HEK293 (cell line): ENCODE measurements around the gene ITPKB.

ENCODE experiments used
- CTCF ChIP-seq: fragments of 450-650 bp; formaldehyde crosslinking; IDR thresholded peaks from 2 replicates; pipeline ENCODE4 v1.5.1; 2016; ENCODE audit warnings: missing biosample characterization, missing genetic modification characterization
- ZFP3 ChIP-seq: fragments of 450-650 bp; formaldehyde crosslinking; IDR thresholded peaks from 2 replicates; pipeline ENCODE4 v1.5.1; 2016; ENCODE audit warnings: low read depth, missing biosample characterization, missing genetic modification characterization
- ZNF155 ChIP-seq: fragments of 450-650 bp; formaldehyde crosslinking; IDR thresholded peaks from 2 replicates; pipeline ENCODE4 v1.5.1; 2016; ENCODE audit warnings: missing biosample characterization, missing genetic modification characterization
- ZNF274 ChIP-seq, 2 experiments: fragments of 200-500 bp in 1 of 2; fragments of 450-650 bp in 1 of 2; sonication (Bioruptor generic) in 1 of 2; formaldehyde crosslinking in 1 of 2; IDR thresholded peaks; 2 replicates each; pipeline versions ENCODE4 v1.5.1 to v1.6.1; 2014 to 2016; ENCODE audit warnings: borderline replicate concordance in 1 of 2, inconsistent platforms in 1 of 2, low read length in 1 of 2, missing biosample characterization in 1 of 2, missing genetic modification characterization in 1 of 2
- ZNF302 ChIP-seq: fragments of 450-650 bp; formaldehyde crosslinking; IDR thresholded peaks from 2 replicates; pipeline ENCODE4 v1.5.1; 2016; ENCODE audit warnings: missing biosample characterization, missing genetic modification characterization, low read depth
- ZNF391 ChIP-seq: fragments of 450-650 bp; formaldehyde crosslinking; IDR thresholded peaks from 2 replicates; pipeline ENCODE4 v1.5.1; 2016; ENCODE audit warnings: low read depth, missing biosample characterization, missing genetic modification characterization, borderline replicate concordance
- ZNF449 ChIP-seq: fragments of 450-650 bp; formaldehyde crosslinking; IDR thresholded peaks from 2 replicates; pipeline ENCODE4 v1.5.1; 2017; ENCODE audit warnings: missing biosample characterization, mild to moderate bottlenecking, missing genetic modification characterization, moderate library complexity
- ZNF510 ChIP-seq: fragments of 450-650 bp; formaldehyde crosslinking; IDR thresholded peaks from 2 replicates; pipeline ENCODE4 v1.5.1; 2018; ENCODE audit warnings: mild to moderate bottlenecking, missing genetic modification characterization, missing biosample characterization; ENCODE audit not compliant: insufficient replicate concordance
- ZNF76 ChIP-seq: fragments of 450-650 bp; formaldehyde crosslinking; IDR thresholded peaks from 2 replicates; pipeline ENCODE4; 2016; ENCODE audit warnings: low read depth, missing biosample characterization, missing genetic modification characterization, borderline replicate concordance
- ZNF777 ChIP-seq: fragments of 450-650 bp; formaldehyde crosslinking; IDR thresholded peaks from 2 replicates; pipeline ENCODE4 v1.5.1; 2017; ENCODE audit warnings: missing biosample characterization, missing genetic modification characterization, borderline replicate concordance
- TF ChIP-seq, protein P1 (sequence below): fragments of 450-650 bp; formaldehyde crosslinking; IDR thresholded peaks from 2 replicates; pipeline ENCODE4 v1.5.1; 2016; ENCODE audit warnings: missing biosample characterization, missing genetic modification characterization
- TF ChIP-seq, protein P2 (sequence below): fragments of 450-650 bp; formaldehyde crosslinking; IDR thresholded peaks from 2 replicates; pipeline ENCODE4 v1.5.1; 2016; ENCODE audit warnings: missing biosample characterization, missing genetic modification characterization
- TF ChIP-seq, protein P3 (sequence below): fragments of 450-650 bp; formaldehyde crosslinking; IDR thresholded peaks from 2 replicates; pipeline ENCODE4 v1.5.1; 2016; ENCODE audit warnings: missing biosample characterization, missing genetic modification characterization
- TF ChIP-seq, protein P4 (sequence below): fragments of 450-650 bp; formaldehyde crosslinking; IDR thresholded peaks from 2 replicates; pipeline ENCODE4 v1.5.1; 2016; ENCODE audit warnings: missing biosample characterization, missing genetic modification characterization, low read depth

GRCh38 chr1:226632922-226633351 lies 106.1 kb downstream of the ITPKB start:
- TF ChIP-seq ZNF155 (tag by site-specific recombination): no peak
- no peak for TF ChIP-seq CTCF (tag by site-specific recombination)
- no peak for TF ChIP-seq ZNF449 (tag by site-specific recombination)
- TF ChIP-seq, protein P1, sequence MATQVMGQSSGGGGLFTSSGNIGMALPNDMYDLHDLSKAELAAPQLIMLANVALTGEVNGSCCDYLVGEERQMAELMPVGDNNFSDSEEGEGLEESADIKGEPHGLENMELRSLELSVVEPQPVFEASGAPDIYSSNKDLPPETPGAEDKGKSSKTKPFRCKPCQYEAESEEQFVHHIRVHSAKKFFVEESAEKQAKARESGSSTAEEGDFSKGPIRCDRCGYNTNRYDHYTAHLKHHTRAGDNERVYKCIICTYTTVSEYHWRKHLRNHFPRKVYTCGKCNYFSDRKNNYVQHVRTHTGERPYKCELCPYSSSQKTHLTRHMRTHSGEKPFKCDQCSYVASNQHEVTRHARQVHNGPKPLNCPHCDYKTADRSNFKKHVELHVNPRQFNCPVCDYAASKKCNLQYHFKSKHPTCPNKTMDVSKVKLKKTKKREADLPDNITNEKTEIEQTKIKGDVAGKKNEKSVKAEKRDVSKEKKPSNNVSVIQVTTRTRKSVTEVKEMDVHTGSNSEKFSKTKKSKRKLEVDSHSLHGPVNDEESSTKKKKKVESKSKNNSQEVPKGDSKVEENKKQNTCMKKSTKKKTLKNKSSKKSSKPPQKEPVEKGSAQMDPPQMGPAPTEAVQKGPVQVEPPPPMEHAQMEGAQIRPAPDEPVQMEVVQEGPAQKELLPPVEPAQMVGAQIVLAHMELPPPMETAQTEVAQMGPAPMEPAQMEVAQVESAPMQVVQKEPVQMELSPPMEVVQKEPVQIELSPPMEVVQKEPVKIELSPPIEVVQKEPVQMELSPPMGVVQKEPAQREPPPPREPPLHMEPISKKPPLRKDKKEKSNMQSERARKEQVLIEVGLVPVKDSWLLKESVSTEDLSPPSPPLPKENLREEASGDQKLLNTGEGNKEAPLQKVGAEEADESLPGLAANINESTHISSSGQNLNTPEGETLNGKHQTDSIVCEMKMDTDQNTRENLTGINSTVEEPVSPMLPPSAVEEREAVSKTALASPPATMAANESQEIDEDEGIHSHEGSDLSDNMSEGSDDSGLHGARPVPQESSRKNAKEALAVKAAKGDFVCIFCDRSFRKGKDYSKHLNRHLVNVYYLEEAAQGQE: no peak
- TF ChIP-seq ZFP3 (tag by site-specific recombination): no peak
- TF ChIP-seq ZNF76 (tag by site-specific recombination): no peak
- TF ChIP-seq ZNF274 (IDR thresholded peaks at IDR 0.05; ENCODE audit: low read length): no peak
- no peak for TF ChIP-seq ZNF274 (tag by site-specific recombination; IDR thresholded peaks at IDR 0.05; ENCODE audit: borderline replicate concordance)
- TF ChIP-seq, protein P2, sequence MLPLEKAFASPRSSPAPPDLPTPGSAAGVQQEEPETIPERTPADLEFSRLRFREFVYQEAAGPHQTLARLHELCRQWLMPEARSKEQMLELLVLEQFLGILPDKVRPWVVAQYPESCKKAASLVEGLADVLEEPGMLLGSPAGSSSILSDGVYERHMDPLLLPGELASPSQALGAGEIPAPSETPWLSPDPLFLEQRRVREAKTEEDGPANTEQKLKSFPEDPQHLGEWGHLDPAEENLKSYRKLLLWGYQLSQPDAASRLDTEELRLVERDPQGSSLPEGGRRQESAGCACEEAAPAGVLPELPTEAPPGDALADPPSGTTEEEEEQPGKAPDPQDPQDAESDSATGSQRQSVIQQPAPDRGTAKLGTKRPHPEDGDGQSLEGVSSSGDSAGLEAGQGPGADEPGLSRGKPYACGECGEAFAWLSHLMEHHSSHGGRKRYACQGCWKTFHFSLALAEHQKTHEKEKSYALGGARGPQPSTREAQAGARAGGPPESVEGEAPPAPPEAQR (tag by site-specific recombination): no peak
- no peak for TF ChIP-seq ZNF510 (tag by site-specific recombination)
- no peak for TF ChIP-seq ZNF302 (tag by site-specific recombination)
- no peak for TF ChIP-seq ZNF777 (tag by site-specific recombination)
- TF ChIP-seq, protein P3, sequence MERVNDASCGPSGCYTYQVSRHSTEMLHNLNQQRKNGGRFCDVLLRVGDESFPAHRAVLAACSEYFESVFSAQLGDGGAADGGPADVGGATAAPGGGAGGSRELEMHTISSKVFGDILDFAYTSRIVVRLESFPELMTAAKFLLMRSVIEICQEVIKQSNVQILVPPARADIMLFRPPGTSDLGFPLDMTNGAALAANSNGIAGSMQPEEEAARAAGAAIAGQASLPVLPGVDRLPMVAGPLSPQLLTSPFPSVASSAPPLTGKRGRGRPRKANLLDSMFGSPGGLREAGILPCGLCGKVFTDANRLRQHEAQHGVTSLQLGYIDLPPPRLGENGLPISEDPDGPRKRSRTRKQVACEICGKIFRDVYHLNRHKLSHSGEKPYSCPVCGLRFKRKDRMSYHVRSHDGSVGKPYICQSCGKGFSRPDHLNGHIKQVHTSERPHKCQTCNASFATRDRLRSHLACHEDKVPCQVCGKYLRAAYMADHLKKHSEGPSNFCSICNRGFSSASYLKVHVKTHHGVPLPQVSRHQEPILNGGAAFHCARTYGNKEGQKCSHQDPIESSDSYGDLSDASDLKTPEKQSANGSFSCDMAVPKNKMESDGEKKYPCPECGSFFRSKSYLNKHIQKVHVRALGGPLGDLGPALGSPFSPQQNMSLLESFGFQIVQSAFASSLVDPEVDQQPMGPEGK (tag by site-specific recombination): no peak
- TF ChIP-seq, protein P4, sequence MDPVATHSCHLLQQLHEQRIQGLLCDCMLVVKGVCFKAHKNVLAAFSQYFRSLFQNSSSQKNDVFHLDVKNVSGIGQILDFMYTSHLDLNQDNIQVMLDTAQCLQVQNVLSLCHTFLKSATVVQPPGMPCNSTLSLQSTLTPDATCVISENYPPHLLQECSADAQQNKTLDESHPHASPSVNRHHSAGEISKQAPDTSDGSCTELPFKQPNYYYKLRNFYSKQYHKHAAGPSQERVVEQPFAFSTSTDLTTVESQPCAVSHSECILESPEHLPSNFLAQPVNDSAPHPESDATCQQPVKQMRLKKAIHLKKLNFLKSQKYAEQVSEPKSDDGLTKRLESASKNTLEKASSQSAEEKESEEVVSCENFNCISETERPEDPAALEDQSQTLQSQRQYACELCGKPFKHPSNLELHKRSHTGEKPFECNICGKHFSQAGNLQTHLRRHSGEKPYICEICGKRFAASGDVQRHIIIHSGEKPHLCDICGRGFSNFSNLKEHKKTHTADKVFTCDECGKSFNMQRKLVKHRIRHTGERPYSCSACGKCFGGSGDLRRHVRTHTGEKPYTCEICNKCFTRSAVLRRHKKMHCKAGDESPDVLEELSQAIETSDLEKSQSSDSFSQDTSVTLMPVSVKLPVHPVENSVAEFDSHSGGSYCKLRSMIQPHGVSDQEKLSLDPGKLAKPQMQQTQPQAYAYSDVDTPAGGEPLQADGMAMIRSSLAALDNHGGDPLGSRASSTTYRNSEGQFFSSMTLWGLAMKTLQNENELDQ: no peak
- TF ChIP-seq ZNF391 (tag by site-specific recombination): no peak
